Loucy (cell line): Measurements from ENCODE around the gene VSTM2L.

Experiments
- H2AFZ ChIP-seq: fragments of 200-600 bp; sonication (generic); 2 replicates; pipeline ENCODE4 v1.6.0; 2016; ENCODE audit warnings: antibody characterized with exemption, mild to moderate bottlenecking, low read length, moderate library complexity
- H3F3A ChIP-seq: fragments of 200-600 bp; 2 replicates; pipeline ENCODE4 v1.6.0; 2016; ENCODE audit warnings: antibody characterized with exemption, low read depth, mild to moderate bottlenecking
- H3K27me3 ChIP-seq: fragments of 200-600 bp; sonication (generic); 2 replicates; pipeline ENCODE4 v1.6.1; 2014; ENCODE audit warnings: low read length, mild to moderate bottlenecking; ENCODE audit not compliant: insufficient read depth, poor library complexity, severe bottlenecking
- H3K36me3 ChIP-seq: fragments of 200-600 bp; sonication (generic); 2 replicates; pipeline ENCODE4 v1.6.1; 2016; ENCODE audit warnings: low read length; ENCODE audit not compliant: insufficient read depth
- H3K4me1 ChIP-seq: fragments of 200-600 bp; sonication (generic); 2 replicates; pipeline ENCODE4 v1.5.1; 2014; ENCODE audit warnings: low read length, mild to moderate bottlenecking; ENCODE audit not compliant: insufficient read depth, poor library complexity, severe bottlenecking
- H3K4me2 ChIP-seq: fragments of 200-600 bp; sonication (generic); 2 replicates; pipeline ENCODE4 v1.6.0; 2014; ENCODE audit warnings: antibody characterized with exemption, low read length, low read depth, mild to moderate bottlenecking; ENCODE audit not compliant: poor library complexity, severe bottlenecking
- H3K4me3 ChIP-seq: fragments of 200-600 bp; sonication (generic); 2 replicates; pipeline ENCODE4 v1.5.1; 2014; ENCODE audit warnings: low read length, mild to moderate bottlenecking, mixed read lengths; ENCODE audit not compliant: poor library complexity, severe bottlenecking
- H3K79me2 ChIP-seq: fragments of 200-600 bp; sonication (generic); 2 replicates; pipeline ENCODE4 v1.6.1; 2014; ENCODE audit warnings: low read length; ENCODE audit not compliant: insufficient read depth
- H3K9ac ChIP-seq: fragments of 200-600 bp; sonication (generic); 2 replicates; pipeline ENCODE4 v1.6.0; 2014; ENCODE audit warnings: mild to moderate bottlenecking, low read depth, low read length, moderate library complexity; ENCODE audit not compliant: poor library complexity, severe bottlenecking
- H3K9me2 ChIP-seq: fragments of 200-600 bp; sonication (generic); replicated peaks from 2 replicates; pipeline ENCODE4 v1.6.1; 2016; ENCODE audit warnings: low read depth, low read length, mixed read lengths
- H3K9me3 ChIP-seq: fragments of 200-600 bp; sonication (generic); 2 replicates; pipeline ENCODE4 v1.6.1; 2014; ENCODE audit warnings: mild to moderate bottlenecking, antibody characterized with exemption, low read length, low read depth; ENCODE audit not compliant: insufficient read depth
- H4K20me1 ChIP-seq: fragments of 200-600 bp; sonication (generic); 2 replicates; pipeline ENCODE4 v1.6.0; 2014; ENCODE audit warnings: antibody characterized with exemption, low read length, mild to moderate bottlenecking; ENCODE audit not compliant: insufficient read depth, poor library complexity, severe bottlenecking
- EZH2phosphoT487 ChIP-seq: fragments of 200-600 bp; IDR thresholded peaks from 2 replicates; pipeline ENCODE4 v1.6.1; 2018; ENCODE audit warnings: antibody characterized with exemption, mild to moderate bottlenecking, moderate library complexity, borderline replicate concordance
- TF ChIP-seq, protein P1 (sequence below): fragments of 200-600 bp; sonication (generic); conservative IDR thresholded peaks from 2 replicates; pipeline ENCODE4 v1.5.1; 2014; ENCODE audit warnings: mild to moderate bottlenecking, antibody characterized with exemption, low read length

VSTM2L gene

DNA sequence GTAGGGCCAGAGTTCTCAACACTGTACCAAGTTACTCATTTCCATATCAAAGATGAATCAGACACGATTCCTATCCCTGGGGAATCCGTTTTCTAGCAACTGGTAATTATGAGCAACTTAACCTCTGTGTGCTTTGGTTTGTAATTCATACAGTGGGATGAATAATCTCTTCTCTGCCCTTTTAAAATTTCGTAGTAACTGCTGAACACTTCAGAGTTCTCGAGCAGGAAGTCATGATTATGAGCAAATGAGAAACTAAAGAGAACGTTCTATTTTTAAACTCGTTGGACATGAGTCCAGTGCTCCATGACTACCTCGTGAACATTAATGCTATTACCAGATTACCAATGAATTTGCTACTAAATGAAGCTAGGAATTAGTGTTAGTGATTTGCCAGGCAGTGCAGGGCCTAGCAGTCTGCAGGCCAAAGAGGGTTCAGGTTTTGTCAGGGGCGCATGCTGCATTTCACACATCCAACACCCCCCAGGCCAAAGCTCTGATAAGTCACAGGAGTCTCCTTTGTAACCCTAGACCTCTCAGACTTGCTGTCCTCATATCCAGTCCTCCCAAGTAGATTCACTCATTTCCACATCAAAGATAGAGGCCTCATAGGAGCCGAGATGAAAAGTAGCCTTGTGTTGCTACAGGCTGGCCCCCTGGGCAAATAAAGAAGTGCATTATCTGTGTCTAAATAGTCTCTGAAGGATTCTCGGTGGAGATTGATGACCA, 45.8 kb upstream of the VSTM2L start:
- Histone ChIP-seq H3K9me3 (no peaks in the 10 kb centered on the region), H2AFZ (no peak overlapping the region), H4K20me1 (no peaks in the 10 kb centered on the region), H3K9me2 (no peaks in the 10 kb centered on the region), H3K79me2 (no peaks in the 10 kb centered on the region), H3K9ac (no peak overlapping the region), H3K4me3 (no peak overlapping the region), H3K4me1 (no peaks in the 10 kb centered on the region), H3F3A (no peaks in the 10 kb centered on the region), H3K36me3 (peaks cover 58% of the 10 kb centered on the region), H3K27me3 (no peaks in the 10 kb centered on the region), H3K4me2 (no peak overlapping the region)
- TF ChIP-seq EZH2phosphoT487: no peak
- TF ChIP-seq, protein P1, sequence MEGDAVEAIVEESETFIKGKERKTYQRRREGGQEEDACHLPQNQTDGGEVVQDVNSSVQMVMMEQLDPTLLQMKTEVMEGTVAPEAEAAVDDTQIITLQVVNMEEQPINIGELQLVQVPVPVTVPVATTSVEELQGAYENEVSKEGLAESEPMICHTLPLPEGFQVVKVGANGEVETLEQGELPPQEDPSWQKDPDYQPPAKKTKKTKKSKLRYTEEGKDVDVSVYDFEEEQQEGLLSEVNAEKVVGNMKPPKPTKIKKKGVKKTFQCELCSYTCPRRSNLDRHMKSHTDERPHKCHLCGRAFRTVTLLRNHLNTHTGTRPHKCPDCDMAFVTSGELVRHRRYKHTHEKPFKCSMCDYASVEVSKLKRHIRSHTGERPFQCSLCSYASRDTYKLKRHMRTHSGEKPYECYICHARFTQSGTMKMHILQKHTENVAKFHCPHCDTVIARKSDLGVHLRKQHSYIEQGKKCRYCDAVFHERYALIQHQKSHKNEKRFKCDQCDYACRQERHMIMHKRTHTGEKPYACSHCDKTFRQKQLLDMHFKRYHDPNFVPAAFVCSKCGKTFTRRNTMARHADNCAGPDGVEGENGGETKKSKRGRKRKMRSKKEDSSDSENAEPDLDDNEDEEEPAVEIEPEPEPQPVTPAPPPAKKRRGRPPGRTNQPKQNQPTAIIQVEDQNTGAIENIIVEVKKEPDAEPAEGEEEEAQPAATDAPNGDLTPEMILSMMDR: no peak

DNA sequence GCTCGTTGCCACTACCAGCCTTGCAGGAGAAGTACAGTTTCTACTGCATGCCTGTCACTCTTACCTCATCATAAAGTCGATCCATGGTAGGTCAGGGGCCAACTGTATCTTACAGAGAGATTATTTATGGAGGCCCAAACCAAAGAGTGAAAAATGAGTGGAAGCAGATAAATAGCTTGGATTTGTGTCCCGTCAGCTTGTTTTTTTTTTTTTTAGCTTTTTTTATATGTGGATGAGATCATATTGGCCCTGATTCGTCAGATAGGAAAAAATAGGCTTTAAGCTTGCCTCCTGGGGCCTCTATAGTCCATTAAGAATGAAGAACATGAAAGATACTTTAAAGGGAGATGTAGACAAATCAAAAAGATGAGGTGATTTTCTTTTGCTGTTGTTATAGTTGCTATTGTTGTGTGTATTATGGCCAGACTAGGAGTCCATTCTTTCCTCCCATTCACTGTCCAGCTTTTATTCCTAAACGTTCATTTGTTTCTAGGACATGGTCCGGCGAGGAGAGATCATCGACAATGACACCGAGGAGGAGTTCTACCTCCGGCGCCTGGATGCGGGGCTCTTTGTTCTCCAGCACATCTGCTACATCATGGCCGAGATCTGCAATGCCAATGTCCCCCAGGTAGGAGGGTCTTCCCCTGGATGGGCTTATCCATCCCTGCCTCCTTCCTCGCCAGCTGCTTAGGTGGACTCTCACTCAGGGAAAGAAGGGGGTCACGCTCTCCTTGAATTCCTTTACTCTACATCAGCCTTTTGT, 43.3 kb upstream of the VSTM2L start:
- peaks cover 45% of the 10 kb centered on the region for H3K36me3 ChIP-seq

DNA sequence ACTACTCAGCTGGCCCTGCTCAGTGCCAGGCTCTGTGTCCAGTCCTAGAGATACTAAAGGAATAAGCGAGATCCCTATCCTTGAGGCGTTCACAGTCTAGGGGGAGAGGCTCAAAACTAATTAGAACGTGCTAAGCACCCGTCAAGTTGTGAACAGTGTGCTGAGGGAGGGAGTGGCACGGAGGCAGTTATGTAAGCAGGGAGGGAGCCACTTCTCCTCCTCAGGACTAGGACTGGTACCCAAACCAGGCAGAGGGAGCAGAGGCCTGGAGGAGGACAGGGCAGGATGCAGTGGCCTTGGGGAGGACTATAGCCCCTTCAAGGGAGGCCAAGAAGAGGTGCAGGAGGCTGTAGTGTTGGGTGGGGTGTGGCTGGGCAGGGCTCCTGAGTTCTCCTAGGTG, 39.6 kb upstream of the VSTM2L start:
- H4K20me1 ChIP-seq: no peaks in the 10 kb centered on the region
- H3K79me2 ChIP-seq: no peaks in the 10 kb centered on the region
- no peaks in the 10 kb centered on the region for H3K9me2 ChIP-seq
- no peaks in the 10 kb centered on the region for H3K4me1 ChIP-seq
- H3K36me3 ChIP-seq: peaks cover 58% of the 10 kb centered on the region
- TF ChIP-seq, protein P1: no peak
- TF ChIP-seq EZH2phosphoT487: no peak
- H3F3A ChIP-seq: no peaks in the 10 kb centered on the region
- no peak overlapping the region for H2AFZ ChIP-seq
- H3K27me3 ChIP-seq: no peaks in the 10 kb centered on the region
- no peak overlapping the region for H3K9ac ChIP-seq
- H3K4me2 ChIP-seq: no peak overlapping the region
- no peaks in the 10 kb centered on the region for H3K9me3 ChIP-seq
- H3K4me3 ChIP-seq: no peak overlapping the region

More for the DNA sequence above, 43.3 kb upstream of the VSTM2L start:
- H3F3A ChIP-seq: no peaks in the 10 kb centered on the region
- no peaks in the 10 kb centered on the region for H3K27me3 ChIP-seq
- no peaks in the 10 kb centered on the region for H4K20me1 ChIP-seq
- no peak overlapping the region for H3K9ac ChIP-seq
- H2AFZ ChIP-seq: no peak overlapping the region
- no peaks in the 10 kb centered on the region for H3K4me1 ChIP-seq
- no peak overlapping the region for H3K4me3 ChIP-seq
- H3K4me2 ChIP-seq: no peak overlapping the region
- TF ChIP-seq EZH2phosphoT487: no peak
- H3K9me2 ChIP-seq: no peaks in the 10 kb centered on the region
- H3K9me3 ChIP-seq: no peaks in the 10 kb centered on the region
- H3K79me2 ChIP-seq: no peaks in the 10 kb centered on the region
